Right lobe of liver (tissue), 6 donors: Measurements from ENCODE around the gene CLIC1. TPM values are rescaled to one million over a fixed set of nuclear protein-coding genes. Genes with fewer than 3 reads are reported as not detected.

Experiments
- ATAC-seq, 4 donors: fragments of 200-7000 bp; cut with Tn5 transposase; one replicate each; pipeline ENCODE4 v1.9.1; 2020; ENCODE audit warnings: mild to moderate bottlenecking in 4 of 4, moderate library complexity in 4 of 4
- DNase-seq, 3 donors: peaks; one replicate each; pipeline ENCODE4 v3.0.0-alpha.2; 2020
- H3K27ac ChIP-seq, 3 donors: fragments of 200-600 bp; one replicate each; pipeline ENCODE4 v1.8.0; 2022
- H3K27me3 ChIP-seq, 2 donors: fragments of 200-600 bp; one replicate each; pipeline ENCODE4 v1.8.0; 2022
- H3K36me3 ChIP-seq, 4 donors: fragments of 200-600 bp; sonication (generic) in 1 of 4; one replicate each; pipeline versions ENCODE4 v1.5.1 to v1.8.0; 2017 to 2022; ENCODE audit warnings: control low read depth in 1 of 4
- H3K4me1 ChIP-seq, 4 donors: fragments of 200-600 bp; sonication (generic) in 1 of 4; one replicate each; pipeline versions ENCODE4 v1.5.1 to v1.8.0; 2017 to 2022; ENCODE audit warnings: control low read depth in 1 of 4
- H3K4me3 ChIP-seq, 3 donors: fragments of 200-600 bp; one replicate each; pipeline ENCODE4 v1.8.0; 2022
- H3K9me3 ChIP-seq, 4 donors: fragments of 200-600 bp; sonication (generic) in 1 of 4; one replicate each; pipeline versions ENCODE4 v1.5.1 to v1.8.0; 2017 to 2022; ENCODE audit warnings: control low read depth in 1 of 4
- POLR2A ChIP-seq: fragments of 450-650 bp; IDR thresholded peaks from one replicate; pipeline ENCODE4 v1.6.1; 2017; ENCODE audit warnings: antibody characterized with exemption, mild to moderate bottlenecking
- WGBS: methylation state at CpG from one replicate; pipeline ENCODE4 v1.1.6; 2018; ENCODE audit warnings: low coverage, low lambda C conversion rate; ENCODE audit not compliant: insufficient coverage; ENCODE audit errors: missing lambda C conversion rate; 5-methylcytosine and 5-hydroxymethylcytosine counted together
- intact Hi-C, 2 donors: fragments of 100-400 bp; cut with DNase I; formaldehyde crosslinking; loops; one replicate each; pipeline versions ENCODE4 v1.11.2 to v1.14.1; 2022
- microRNA-seq, 2 donors: library from miRNA; unstranded; fragments of <30 nt; microRNA quantifications; one replicate each; pipeline ENCODE4, GENCODE V29; 2019 to 2020
- small RNA-seq, 2 experiments: library from RNA; depleted of rRNA; stranded (forward); fragments of <200 nt; gene quantifications; one replicate each; pipeline ENCODE3, GENCODE V24; 2016
- total RNA-seq, 6 experiments: library from RNA; depleted of rRNA in 2 of 6; stranded (reverse); fragments of >200 nt in 2 of 6; fragmentation: NEBNext Ultra II Directional in 3 of 6; extraction: Animal tissue kit (Norgen Biotek cat#: 25700) in 3 of 6; gene quantifications; one replicate each; pipeline versions ENCODE4 v1.1.0 to v1.2.4, GENCODE V29; 2016 to 2023
- TF ChIP-seq, protein P1 (sequence below), 4 donors: fragments of 200-600 bp in 3 of 4; fragments of 450-650 bp in 1 of 4; IDR thresholded peaks; one replicate each; pipeline versions ENCODE4 v1.5.1 to v1.8.0; 2016 to 2022; ENCODE audit warnings: antibody characterized with exemption in 4 of 4, mild to moderate bottlenecking in 2 of 4
- donor health status: DM: no; HTN: yes; CAD: no.
- donor health status: DM: no; HTN: no; CAD: no.
- donor health status: DM: no; HTN: no; CAD: no.
- donor health status: DM: no; HTN: yes; CAD: no.
- donor health status: DM: no; HTN: yes; CAD: no.

CLIC1 gene
- total RNA-seq, 6 experiments from 2014 or later, result 36.7 to 123 (median 62.0) TPM

DNA sequence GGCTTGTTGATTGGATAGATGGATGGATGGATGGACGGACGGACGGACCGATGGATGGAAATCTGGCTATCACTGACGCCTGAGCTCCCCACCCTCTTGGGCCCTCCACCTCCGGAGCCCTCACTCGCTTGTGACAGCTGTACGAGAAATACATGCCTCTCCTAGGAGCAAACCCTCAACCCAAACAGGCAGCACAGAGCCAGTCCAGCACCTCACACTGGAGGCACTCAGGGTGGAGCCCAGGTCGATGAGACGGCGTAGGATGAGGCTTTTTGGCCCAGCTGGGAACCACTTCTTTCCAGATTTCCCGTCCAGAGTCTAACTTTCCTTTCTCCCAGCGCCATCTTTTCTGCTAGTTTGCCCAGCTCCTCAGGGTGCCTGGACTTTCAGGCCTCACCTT, 52.7 kb downstream of the CLIC1 start:
- ATAC-seq (no peak), DNase-seq (no peak)
- Histone ChIP-seq H3K27me3 (no peaks in the 10 kb centered on the region), H3K4me3 (no peak overlapping the region), H3K36me3 (peaks cover 0 to 22% (median 7%) of the 10 kb centered on the region in 4 donors), H3K9me3 (no peaks in the 10 kb centered on the region), H3K27ac (peak overlapping the region in 1 of 3 donors; percentile 60), H3K4me1 (peaks cover 0 to 16% (median 0%) of the 10 kb centered on the region in 4 donors)
- 82% methylated on average over 6 of the region's 13 CpGs for WGBS
- TF ChIP-seq, protein P1, sequence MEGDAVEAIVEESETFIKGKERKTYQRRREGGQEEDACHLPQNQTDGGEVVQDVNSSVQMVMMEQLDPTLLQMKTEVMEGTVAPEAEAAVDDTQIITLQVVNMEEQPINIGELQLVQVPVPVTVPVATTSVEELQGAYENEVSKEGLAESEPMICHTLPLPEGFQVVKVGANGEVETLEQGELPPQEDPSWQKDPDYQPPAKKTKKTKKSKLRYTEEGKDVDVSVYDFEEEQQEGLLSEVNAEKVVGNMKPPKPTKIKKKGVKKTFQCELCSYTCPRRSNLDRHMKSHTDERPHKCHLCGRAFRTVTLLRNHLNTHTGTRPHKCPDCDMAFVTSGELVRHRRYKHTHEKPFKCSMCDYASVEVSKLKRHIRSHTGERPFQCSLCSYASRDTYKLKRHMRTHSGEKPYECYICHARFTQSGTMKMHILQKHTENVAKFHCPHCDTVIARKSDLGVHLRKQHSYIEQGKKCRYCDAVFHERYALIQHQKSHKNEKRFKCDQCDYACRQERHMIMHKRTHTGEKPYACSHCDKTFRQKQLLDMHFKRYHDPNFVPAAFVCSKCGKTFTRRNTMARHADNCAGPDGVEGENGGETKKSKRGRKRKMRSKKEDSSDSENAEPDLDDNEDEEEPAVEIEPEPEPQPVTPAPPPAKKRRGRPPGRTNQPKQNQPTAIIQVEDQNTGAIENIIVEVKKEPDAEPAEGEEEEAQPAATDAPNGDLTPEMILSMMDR (IDR thresholded peaks at IDR 0.05), result no peak
- no peak for TF ChIP-seq POLR2A
- intact Hi-C loops, result loop anchor here (10.0 kb wide), 1 partner anchor 81 kb away; the partner anchor contains the start of gene SAPCD1 (in 2 of the 2)

- Histone ChIP-seq H3K27me3 (no peaks in the 10 kb centered on the region), H3K9me3 (no peaks in the 10 kb centered on the region), H3K4me3 (peak overlapping the region; percentile 41 to 56 (median 53)), H3K4me1 (peaks cover 0 to 16% (median 0%) of the 10 kb centered on the region in 4 donors), H3K27ac (peak overlapping the region; percentile 26 to 64 (median 44)), H3K36me3 (no peaks in the 10 kb centered on the region)
- 7% methylated on average over 12 of the region's 40 CpGs for WGBS
- peak; percentile 51 to 61 (median 56) for ATAC-seq
- peak in 2 of 3 donors; percentile 57 to 66 for DNase-seq
- no peak for TF ChIP-seq POLR2A
- TF ChIP-seq, protein P1 (IDR thresholded peaks at IDR 0.05), result peak in 1 of 4 donors; percentile 14
- intact Hi-C loops, result loop anchor here (10.0 kb wide), 1 partner anchor 84 kb away; the partner anchor contains the start of gene SAPCD1 (in 2 of the 2)
Measured at GRCh38 chr6:31681135-31681671, 55.1 kb downstream of the CLIC1 start.

Small RNAs within 50 kb of the gene (microRNA-seq; reads per million reads assigned to microRNA genes)
- 0.64 to 1.4 reads per million in 2 donors for gene MIR4646

Small RNAs within 50 kb of the gene (small RNA-seq; reads per million reads assigned to genes)
- gene LY6G6D, result 0 reads per million in 2 experiments
- 0 reads per million in 2 experiments for gene MIR4646
- 0 reads per million in 2 experiments for gene MSH5-SAPCD1
- gene RF00019, result 0 reads per million in 2 experiments
- 0 reads per million in 2 experiments for gene RNU6-850P
- 0 reads per million in 2 experiments for gene SAPCD1

Other genes starting within 250 kb of the CLIC1 start
- 1 to 10 TPM in 4 of 6 experiments, under 1 TPM in 2; 0.48 to 2.0 (median 1.2) TPM for gene MICB, start 238.4 kb downstream of the CLIC1 start, total RNA-seq
- not detected for gene MCCD1, start 207.6 kb downstream of the CLIC1 start, total RNA-seq
- 100 to 1,000 TPM in 3 of 6 experiments, 10 to 100 TPM in 3; 85.2 to 145 (median 102) TPM for gene DDX39B, start 194.5 kb downstream of the CLIC1 start, total RNA-seq
- under 1 TPM in 3 of 6 experiments, not detected in 3; 0.29 to 0.43 (median 0.42) TPM for gene ATP6V1G2, start 189.9 kb downstream of the CLIC1 start, total RNA-seq
- 10 to 100 TPM in 1 of 6 experiments, 1 to 10 TPM in 5; 7.5 to 10.2 (median 8.3) TPM for gene NFKBIL1, start 188.9 kb downstream of the CLIC1 start, total RNA-seq
- under 1 TPM in 1 of 6 experiments, not detected in 5; 0.20 TPM for gene LTA, start 164.2 kb downstream of the CLIC1 start, total RNA-seq
- gene TNF, start 161.0 kb downstream of the CLIC1 start, total RNA-seq, result 1 to 10 TPM in 1 of 6 experiments, under 1 TPM in 1, not detected in 4; 0.15 to 1.0 TPM
- 1 to 10 TPM in 2 of 6 experiments, under 1 TPM in 4; 0.28 to 2.2 (median 0.62) TPM for gene LTB, start 154.1 kb downstream of the CLIC1 start, total RNA-seq
- 10 to 100 TPM in 1 of 6 experiments, 1 to 10 TPM in 5; 1.5 to 21.5 (median 6.7) TPM for gene LST1, start 150.3 kb downstream of the CLIC1 start, total RNA-seq
- gene NCR3, start 143.5 kb downstream of the CLIC1 start, total RNA-seq, result under 1 TPM in 3 of 6 experiments, not detected in 3; 0.20 to 0.55 (median 0.46) TPM
- 10 to 100 TPM in 4 of 6 experiments, 1 to 10 TPM in 2; 6.7 to 28.5 (median 13.0) TPM for gene AIF1, start 121.3 kb downstream of the CLIC1 start, total RNA-seq
- 10 to 100 TPM; 34.7 to 59.6 (median 39.4) TPM for gene PRRC2A, start 115.8 kb downstream of the CLIC1 start, total RNA-seq
- gene BAG6, start 83.9 kb downstream of the CLIC1 start, total RNA-seq, result 100 to 1,000 TPM; 114 to 196 (median 142) TPM
- 100 to 1,000 TPM; 100 to 182 (median 116) TPM for gene APOM, start 80.6 kb downstream of the CLIC1 start, total RNA-seq
- gene C6orf47, start 75.8 kb downstream of the CLIC1 start, total RNA-seq, result 1 to 10 TPM; 6.6 to 8.7 (median 7.6) TPM
- 10 to 100 TPM in 1 of 6 experiments, 1 to 10 TPM in 5; 6.4 to 10.0 (median 8.0) TPM for gene GPANK1, start 71.5 kb downstream of the CLIC1 start, total RNA-seq
- 100 to 1,000 TPM in 2 of 6 experiments, 10 to 100 TPM in 4; 52.5 to 171 (median 64.5) TPM for gene CSNK2B, start 70.5 kb downstream of the CLIC1 start, total RNA-seq
- 1 to 10 TPM in 5 of 6 experiments, under 1 TPM in 1; 0.98 to 5.7 (median 2.6) TPM for gene LY6G5B, start 66.6 kb downstream of the CLIC1 start, total RNA-seq
- 1 to 10 TPM in 3 of 6 experiments, under 1 TPM in 3; 0.68 to 1.6 (median 1.2) TPM for gene LY6G5C, start 55.5 kb downstream of the CLIC1 start, total RNA-seq
- 10 to 100 TPM; 29.7 to 34.8 (median 31.2) TPM for gene ABHD16A, start 33.2 kb downstream of the CLIC1 start, total RNA-seq
- not detected for gene LY6G6F, start 29.7 kb downstream of the CLIC1 start, total RNA-seq
- not detected for gene LY6G6D, start 21.2 kb downstream of the CLIC1 start, total RNA-seq
- gene LY6G6C, start 14.8 kb downstream of the CLIC1 start, total RNA-seq, result not detected
- gene MPIG6B, start 13.2 kb downstream of the CLIC1 start, total RNA-seq, result under 1 TPM in 2 of 6 experiments, not detected in 4; 0.33 to 0.56 TPM
- 10 to 100 TPM; 16.3 to 27.5 (median 19.1) TPM for gene DDAH2, start 7.2 kb downstream of the CLIC1 start, total RNA-seq
- gene MSH5, start 3.5 kb upstream of the CLIC1 start, total RNA-seq, result 1 to 10 TPM; 3.2 to 8.5 (median 4.3) TPM
- gene SAPCD1, start 26.1 kb upstream of the CLIC1 start, total RNA-seq, result 1 to 10 TPM in 2 of 6 experiments, under 1 TPM in 3, not detected in 1; 0.62 to 1.6 (median 0.90) TPM
- gene VWA7, start 40.8 kb upstream of the CLIC1 start, total RNA-seq, result 1 to 10 TPM; 1.2 to 5.2 (median 2.7) TPM
- 10 to 100 TPM; 31.0 to 58.1 (median 41.0) TPM for gene VARS1, start 59.2 kb upstream of the CLIC1 start, total RNA-seq
- gene LSM2, start 70.4 kb upstream of the CLIC1 start, total RNA-seq, result 10 to 100 TPM; 11.0 to 26.1 (median 11.6) TPM
- gene HSPA1L, start 78.8 kb upstream of the CLIC1 start, total RNA-seq, result 1 to 10 TPM in 1 of 6 experiments, under 1 TPM in 5; 0.37 to 1.2 (median 0.56) TPM
- gene HSPA1A, start 79.0 kb upstream of the CLIC1 start, total RNA-seq, result 100 to 1,000 TPM in 2 of 6 experiments, 10 to 100 TPM in 4; 73.2 to 442 (median 80.2) TPM
- gene HSPA1B, start 91.2 kb upstream of the CLIC1 start, total RNA-seq, result 100 to 1,000 TPM in 2 of 6 experiments, 10 to 100 TPM in 4; 41.5 to 144 (median 47.5) TPM
- gene NEU1, start 126.3 kb upstream of the CLIC1 start, total RNA-seq, result 10 to 100 TPM; 20.3 to 44.8 (median 34.1) TPM
- under 1 TPM in 2 of 6 experiments, not detected in 4; 0.09 to 0.25 TPM for gene SLC44A4, start 142.5 kb upstream of the CLIC1 start, total RNA-seq
- gene EHMT2, start 161.2 kb upstream of the CLIC1 start, total RNA-seq, result 10 to 100 TPM; 10.7 to 20.1 (median 13.3) TPM
- gene ZBTB12, start 165.6 kb upstream of the CLIC1 start, total RNA-seq, result under 1 TPM in 5 of 6 experiments, not detected in 1; 0.25 to 0.82 (median 0.51) TPM
- 100 to 1,000 TPM; 309 to 739 (median 533) TPM for gene C2, start 191.2 kb upstream of the CLIC1 start, total RNA-seq
- gene CFB, start 209.6 kb upstream of the CLIC1 start, total RNA-seq, result 1,000 to 10,000 TPM; 1,939 to 4,112 (median 3,131) TPM
- 10 to 100 TPM in 5 of 6 experiments, 1 to 10 TPM in 1; 9.3 to 33.8 (median 18.3) TPM for gene NELFE, start 222.4 kb upstream of the CLIC1 start, total RNA-seq
- gene SKIC2, start 222.6 kb upstream of the CLIC1 start, total RNA-seq, result 10 to 100 TPM; 26.3 to 73.1 (median 47.1) TPM
- gene DXO, start 235.6 kb upstream of the CLIC1 start, total RNA-seq, result 10 to 100 TPM in 5 of 6 experiments, 1 to 10 TPM in 1; 9.8 to 14.6 (median 12.1) TPM
- gene C4A, start 245.5 kb upstream of the CLIC1 start, total RNA-seq, result 1,000 to 10,000 TPM; 1,495 to 2,818 (median 2,205) TPM